HG03045 (cell line): Measurements from ENCODE around the gene FAM151A.

Experiments
- ATAC-seq: cut with Tn5 transposase; IDR thresholded peaks from one replicate; pipeline ENCODE4 v1.9.1; 2021; ENCODE audit warnings: mild to moderate bottlenecking, moderate library complexity; ENCODE audit not compliant: unreplicated experiment

The FAM151A gene

DNA sequence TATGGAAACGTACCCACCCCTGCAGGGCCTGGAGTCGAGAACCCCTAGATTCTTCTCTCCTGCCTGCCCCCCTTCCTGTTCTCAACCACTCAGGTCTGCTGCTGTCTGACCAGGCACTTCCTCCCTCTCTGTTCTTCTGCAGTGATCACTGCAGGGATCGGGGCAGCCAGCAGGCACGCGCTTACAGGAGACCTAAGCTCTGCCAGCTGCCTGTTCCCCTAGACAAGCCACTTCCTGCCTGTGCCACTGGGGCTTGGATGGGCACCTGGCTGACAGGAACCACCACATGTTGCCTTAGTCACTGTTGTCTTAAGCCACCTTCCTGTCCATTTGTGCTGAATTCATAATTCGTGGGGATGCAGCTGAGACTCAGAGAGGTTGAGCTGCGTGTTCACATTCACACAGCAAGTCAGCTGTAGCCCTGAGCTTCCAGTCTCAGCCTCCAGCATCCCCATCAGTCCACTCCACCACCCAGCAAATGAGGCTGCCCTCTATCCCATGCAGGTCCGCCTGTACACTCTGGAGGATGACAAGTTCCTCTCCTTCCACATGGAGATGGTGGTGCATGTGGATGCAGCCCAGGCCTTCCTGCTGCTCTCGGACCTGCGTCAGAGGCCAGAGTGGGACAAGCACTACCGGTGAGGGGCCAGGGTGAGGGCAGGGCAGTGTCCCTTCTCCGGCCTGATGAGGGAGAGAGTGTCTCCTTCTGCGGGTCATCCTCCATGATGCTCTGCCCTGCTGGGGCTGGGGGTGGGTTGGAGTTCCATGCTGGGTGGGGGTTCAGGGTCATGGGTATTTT is 18.6 kb downstream of the FAM151A start:
- ATAC-seq = no peak

DNA sequence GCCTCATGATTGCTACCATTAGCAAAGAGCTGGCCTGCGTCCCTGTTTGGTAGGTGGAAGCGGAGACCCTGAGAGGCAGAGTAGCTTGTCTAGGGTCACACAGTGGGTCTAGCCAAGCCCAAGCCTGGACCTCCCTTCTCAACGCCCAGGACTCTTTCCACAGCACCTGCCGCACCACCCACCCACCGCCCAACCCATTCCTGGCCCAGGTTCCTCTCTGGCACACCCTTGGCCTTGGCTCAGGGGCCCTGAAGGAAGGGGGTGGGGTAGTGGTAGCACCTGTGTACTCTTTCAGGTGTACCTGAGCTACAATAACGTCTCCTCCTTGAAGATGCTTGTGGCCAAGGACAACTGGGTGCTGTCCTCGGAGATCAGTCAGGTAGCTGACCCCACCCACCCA is 19.3 kb downstream of the FAM151A start:
- no peak for ATAC-seq

DNA sequence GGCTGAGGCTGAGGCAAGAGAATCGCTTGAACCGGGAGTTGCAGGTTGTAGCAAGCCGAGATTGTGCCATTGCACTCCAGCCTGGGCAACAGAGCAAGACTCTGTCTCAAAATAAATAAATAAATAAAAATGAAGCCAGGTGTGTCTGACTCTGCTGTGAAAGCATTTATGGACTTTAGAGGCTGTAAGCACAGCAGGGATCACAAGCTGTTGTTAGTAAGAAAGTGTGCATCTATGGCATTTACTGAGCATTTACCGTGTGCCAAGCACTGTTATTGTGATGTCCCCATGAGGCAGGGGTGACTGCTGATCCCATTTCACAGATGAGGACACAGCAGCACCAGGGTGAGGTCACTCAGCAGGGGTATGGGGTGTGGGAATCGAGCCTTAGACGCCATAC is 20.1 kb downstream of the FAM151A start:
- ATAC-seq = no peak

DNA sequence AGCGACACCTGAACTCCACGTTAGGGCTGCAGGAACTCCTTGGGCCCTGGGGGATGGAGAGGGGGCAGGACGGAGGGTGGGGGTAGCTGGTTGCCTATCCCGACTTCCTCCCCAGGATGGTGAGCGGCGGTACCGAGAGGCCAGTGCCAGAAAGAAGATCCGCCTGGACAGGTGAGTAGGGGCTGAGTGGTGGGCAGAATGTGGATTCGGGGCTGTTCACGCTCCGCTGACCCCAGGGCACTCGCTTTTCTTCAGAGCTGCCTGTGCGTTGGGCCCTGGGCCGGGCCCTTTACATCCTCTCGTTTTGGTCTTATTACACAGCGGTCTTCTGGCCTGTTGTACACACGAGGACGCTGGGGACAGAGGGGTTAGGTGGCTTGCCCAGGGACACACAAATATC is 20.8 kb downstream of the FAM151A start:
- ATAC-seq = no peak

DNA sequence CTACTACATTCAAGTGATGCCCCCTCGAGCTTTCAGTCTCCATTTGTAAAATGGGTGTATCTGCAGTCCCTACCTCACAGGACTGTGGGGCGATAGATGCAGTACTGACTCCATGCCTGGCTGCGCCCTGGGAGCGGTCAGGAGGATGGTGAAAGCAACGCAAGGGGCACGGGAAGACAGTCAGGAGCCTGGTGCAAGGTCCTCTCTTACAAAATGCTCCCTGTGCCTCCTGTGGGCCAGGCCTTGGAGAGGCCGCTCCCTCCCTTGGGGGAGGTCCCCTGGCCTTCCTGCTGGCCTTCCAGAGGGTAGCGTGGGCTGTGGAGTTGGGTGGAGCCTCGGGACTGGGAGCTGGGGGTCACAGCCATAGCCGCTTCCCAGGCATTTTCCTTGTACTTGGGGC is 21.6 kb downstream of the FAM151A start:
- ATAC-seq = no peak

DNA sequence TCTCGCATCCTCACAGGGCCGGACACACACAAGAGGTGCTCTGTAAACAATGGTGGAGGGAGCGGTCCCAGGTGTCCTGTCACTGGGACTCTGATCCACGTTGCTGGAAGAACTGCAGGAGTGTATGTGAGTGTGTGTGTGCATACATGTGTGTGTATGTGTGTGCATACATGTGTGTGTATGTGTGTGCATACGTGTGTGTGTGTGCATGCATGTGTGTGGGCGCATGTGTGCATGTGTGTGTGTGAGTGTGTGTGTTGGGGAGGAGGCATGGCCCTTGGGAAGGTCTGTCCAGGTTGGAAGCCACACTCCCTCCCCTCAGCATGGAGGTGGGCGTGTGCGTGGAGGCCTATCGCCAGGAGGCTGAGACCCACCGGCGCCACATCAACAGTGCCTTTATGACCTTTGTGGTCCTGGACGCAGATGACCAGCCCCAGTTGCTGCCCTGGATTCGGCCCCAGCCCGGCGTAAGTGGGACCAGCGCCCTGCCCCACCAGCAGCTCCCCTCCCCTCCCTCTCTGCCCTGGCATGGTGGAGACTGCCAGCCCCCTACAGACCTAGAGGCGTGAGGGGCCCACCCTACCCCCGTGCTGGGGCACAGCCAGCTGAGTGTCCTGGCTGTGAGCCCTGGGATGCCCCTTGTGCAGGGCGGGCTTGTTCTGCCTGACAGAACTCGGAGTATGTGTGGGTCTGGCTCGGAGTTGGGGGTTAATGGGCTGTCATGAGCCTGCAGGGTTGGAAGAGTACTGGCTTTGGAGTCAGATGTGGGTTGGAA is 22.2 kb downstream of the FAM151A start:
- ATAC-seq = no peak

GRCh38 chr1:54599211-54599823 is 24.0 kb downstream of the FAM151A start:
- no peak for ATAC-seq

GRCh38 chr1:54597455-54598030 is 25.8 kb downstream of the FAM151A start:
- ATAC-seq = no peak

GRCh38 chr1:54596756-54597155 is 26.6 kb downstream of the FAM151A start:
- ATAC-seq = no peak

DNA sequence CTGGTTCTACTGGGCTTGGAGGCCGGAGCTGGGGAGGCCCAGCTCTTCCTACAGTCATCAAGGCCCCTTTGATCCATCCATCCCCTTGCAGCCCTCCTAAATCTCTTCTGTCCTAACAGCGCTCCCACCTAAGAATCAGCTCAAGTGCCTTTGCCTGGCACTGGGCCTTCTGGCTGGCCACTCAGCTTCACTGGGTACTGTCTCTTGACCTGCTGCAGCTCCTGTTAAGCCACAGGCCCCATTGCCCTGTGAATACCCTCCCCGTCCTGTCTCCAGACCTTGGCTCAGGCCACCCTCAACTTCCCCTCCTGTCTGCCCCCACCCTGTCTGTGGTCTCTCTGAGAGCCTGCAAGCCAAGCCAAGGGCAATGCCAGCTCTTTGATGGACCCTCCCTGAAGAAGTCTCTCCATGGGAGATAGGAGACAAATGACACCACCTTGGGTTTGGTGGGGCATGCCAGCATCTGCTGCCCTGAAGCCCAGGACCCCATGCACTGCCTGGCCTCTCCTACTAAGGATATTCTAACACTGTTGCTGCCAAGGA is 27.3 kb downstream of the FAM151A start:
- no peak for ATAC-seq

- no peak for ATAC-seq
Measured at GRCh38 chr1:54594463-54594862, 28.9 kb downstream of the FAM151A start.

DNA sequence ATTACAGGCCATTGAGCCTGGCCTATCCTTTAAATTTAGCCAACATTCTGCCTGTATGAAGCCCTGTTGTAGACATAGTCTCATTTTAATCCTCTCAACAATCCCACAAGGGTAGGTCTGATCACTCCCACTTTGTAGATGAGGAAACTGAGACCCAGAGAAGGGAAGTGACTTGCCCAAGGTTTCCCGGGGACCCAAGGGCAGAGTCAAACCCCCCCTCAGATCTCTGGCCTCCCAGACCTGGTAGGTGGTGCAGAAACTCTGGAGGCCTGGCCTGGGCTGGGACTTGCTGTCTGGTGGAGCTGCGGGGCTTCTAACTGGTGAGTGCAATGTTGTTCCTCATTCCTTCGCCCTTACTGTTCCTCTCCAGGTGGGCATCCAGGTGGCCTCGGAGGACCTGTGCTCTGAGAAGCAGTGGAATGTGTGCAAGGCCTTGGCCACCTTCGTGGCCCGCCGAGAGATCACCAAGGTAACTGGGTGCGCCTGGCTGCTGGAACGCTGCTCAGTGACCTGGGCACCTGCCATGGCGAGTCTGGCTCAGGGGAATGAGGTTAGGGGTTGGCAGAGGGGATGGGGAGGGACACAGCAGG is 29.7 kb downstream of the FAM151A start:
- ATAC-seq = no peak

GRCh38 chr1:54591127-54591756 is 32.1 kb downstream of the FAM151A start:
- ATAC-seq = no peak

- ATAC-seq = no peak
Measured at GRCh38 chr1:54588377-54588776, 34.9 kb downstream of the FAM151A start.

GRCh38 chr1:54585181-54586066 is 37.9 kb downstream of the FAM151A start:
- no peak for ATAC-seq

GRCh38 chr1:54584575-54584974 is 38.8 kb downstream of the FAM151A start:
- no peak for ATAC-seq

DNA sequence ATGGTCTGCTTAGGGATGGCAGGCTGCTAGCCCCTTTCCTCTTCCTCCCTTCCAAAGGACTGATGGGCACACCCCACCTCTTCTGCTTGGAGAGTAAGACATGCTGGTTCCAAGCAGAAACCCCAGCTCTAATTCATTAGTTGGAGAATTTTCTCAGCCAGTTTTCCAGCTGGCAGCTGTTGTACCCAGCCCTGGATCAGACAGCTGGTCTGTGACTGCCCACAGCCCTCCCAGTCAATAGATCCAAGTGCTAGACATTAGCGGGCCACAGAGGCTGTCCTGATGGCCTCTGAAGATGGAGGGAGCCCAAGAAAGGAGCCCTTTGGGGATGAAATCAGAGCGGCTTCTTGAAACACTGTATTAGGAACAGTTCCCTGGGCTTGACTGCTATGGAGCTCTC is 39.5 kb downstream of the FAM151A start:
- no peak for ATAC-seq

DNA sequence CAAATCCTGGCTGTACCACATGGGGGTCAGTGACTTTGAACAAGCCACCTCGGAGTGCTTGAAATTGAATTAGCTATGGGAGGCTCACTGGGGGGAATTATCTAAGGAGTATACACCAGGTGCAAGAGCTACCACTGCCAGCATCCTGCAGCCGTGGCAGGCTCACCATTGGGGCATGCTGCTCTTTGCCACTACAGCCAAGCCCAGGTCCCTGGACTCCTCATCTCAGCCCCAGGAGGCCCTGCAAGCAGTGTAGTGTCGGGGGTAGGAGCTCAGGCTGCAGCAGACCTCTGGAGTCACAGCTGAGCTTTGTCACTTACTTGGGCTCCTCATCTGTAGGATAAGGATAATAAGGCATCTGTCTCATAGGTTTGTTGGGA is 40.0 kb downstream of the FAM151A start:
- ATAC-seq = no peak

DNA sequence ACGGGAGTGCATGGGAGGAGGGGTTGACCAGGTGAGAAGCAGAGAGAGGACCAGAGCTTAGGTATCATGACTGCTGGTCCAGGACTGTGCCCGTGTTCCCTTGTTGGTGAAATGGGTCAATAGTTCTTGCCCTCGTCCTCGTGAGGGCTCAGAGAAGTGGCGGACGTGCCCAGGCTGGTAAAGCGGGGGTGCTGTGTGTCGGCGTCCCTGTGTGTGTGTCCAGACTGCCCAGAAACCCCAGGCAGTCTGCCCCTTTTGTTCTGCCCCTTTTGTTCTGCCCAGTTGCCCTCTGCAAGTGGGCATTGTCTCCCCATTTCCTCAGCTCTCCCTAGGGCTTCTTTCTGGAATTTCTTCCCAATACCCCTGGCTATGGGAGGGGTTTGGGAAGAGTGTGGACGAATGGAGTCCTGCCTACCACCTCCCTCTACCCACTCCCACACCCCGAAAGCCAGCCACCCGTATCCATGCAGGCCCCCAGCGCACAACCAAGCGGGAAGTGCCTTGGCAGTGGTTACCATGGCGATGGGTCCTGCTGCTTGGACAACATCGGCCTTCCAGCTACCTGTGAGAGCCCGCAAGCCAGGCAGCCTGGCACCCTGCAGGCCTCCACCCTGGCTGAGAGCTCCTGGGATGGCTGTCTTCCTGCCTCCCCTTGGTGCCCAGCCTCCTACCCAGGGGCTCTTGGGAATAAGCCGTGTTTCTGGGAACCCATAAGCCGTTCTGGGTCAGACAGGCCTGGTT is 40.6 kb downstream of the FAM151A start:
- ATAC-seq = no peak
